Spleen (tissue), 11 donors: ENCODE measurements around the gene IRGQ. TPM values are rescaled to one million over a fixed set of nuclear protein-coding genes. Genes with fewer than 3 reads are reported as not detected.
A peak's percentile ranks its signal among the peaks of the same experiment; 100 is the strongest.
"Not testable (repeated sequence)": the region's sequence is repeated elsewhere in the genome, so short reads cannot be mapped to it uniquely, and the experiment has no call there.

Experiments
- DNase-seq: peaks from one replicate; pipeline ENCODE4 v3.0.0-alpha.2; 2020
- H3K27ac ChIP-seq, 8 donors: fragments of 200-600 bp; sonication (generic) in 7 of 8; 1 replicate in 4 of 8; 2 replicates in 4 of 8; pipeline versions ENCODE4 v1.5.0 to v1.8.0; 2016 to 2021; ENCODE audit warnings: inconsistent platforms in 4 of 8, mild to moderate bottlenecking in 4 of 8, moderate library complexity in 1 of 8
- H3K27me3 ChIP-seq, 7 donors: fragments of 200-600 bp; sonication (generic) in 6 of 7; replicated peaks in 1 of 7; 1 replicate in 4 of 7; 2 replicates in 3 of 7; pipeline versions ENCODE4 v1.5.0 to v1.8.0; 2016 to 2021; ENCODE audit warnings: inconsistent platforms in 3 of 7, mild to moderate bottlenecking in 1 of 7
- H3K36me3 ChIP-seq, 6 donors: fragments of 200-600 bp; sonication (generic) in 5 of 6; 1 replicate in 4 of 6; 2 replicates in 2 of 6; pipeline versions ENCODE4 v1.5.0 to v1.8.0; 2016 to 2021; ENCODE audit warnings: inconsistent platforms in 2 of 6
- H3K4me1 ChIP-seq, 6 donors: fragments of 200-600 bp; sonication (generic) in 5 of 6; 1 replicate in 3 of 6; 2 replicates in 3 of 6; pipeline versions ENCODE4 v1.5.0 to v1.8.0; 2016 to 2021; ENCODE audit warnings: inconsistent platforms in 3 of 6
- H3K4me3 ChIP-seq, 8 donors: fragments of 200-600 bp; sonication (generic) in 7 of 8; 1 replicate in 4 of 8; 2 replicates in 4 of 8; pipeline versions ENCODE4 v1.5.0 to v1.8.0; 2016 to 2021; ENCODE audit warnings: inconsistent platforms in 4 of 8, mild to moderate bottlenecking in 4 of 8, moderate library complexity in 2 of 8
- H3K9me3 ChIP-seq, 8 donors: fragments of 200-600 bp; sonication (generic) in 7 of 8; 1 replicate in 4 of 8; 2 replicates in 4 of 8; pipeline versions ENCODE4 v1.5.0 to v1.8.0; 2016 to 2021; ENCODE audit warnings: inconsistent platforms in 4 of 8
- CTCF ChIP-seq, 11 experiments: fragments of 200-600 bp in 7 of 11; fragments of 450-650 bp in 4 of 11; sonication (generic) in 4 of 11; IDR thresholded peaks in 8 of 11; conservative IDR thresholded peaks in 3 of 11; 1 replicate in 7 of 11; 2 replicates in 4 of 11; pipeline versions ENCODE4 v1.4.0 to v1.8.0; 2016 to 2021; ENCODE audit warnings: antibody characterized with exemption in 11 of 11, inconsistent platforms in 4 of 11, mild to moderate bottlenecking in 1 of 11
- POLR2A ChIP-seq, 3 donors: fragments of 450-650 bp; IDR thresholded peaks; one replicate each; pipeline ENCODE4 v1.5.1; 2017; ENCODE audit warnings: antibody characterized with exemption in 3 of 3, mild to moderate bottlenecking in 1 of 3
- POLR2AphosphoS5 ChIP-seq, 3 donors: sonication (generic); formaldehyde crosslinking; IDR thresholded peaks; one replicate each; pipeline ENCODE4 v1.5.1; 2017; ENCODE audit warnings: antibody characterized with exemption in 3 of 3
- WGBS, 5 donors: extraction: QIAGEN DNeasy Blood & Tissue Kit in 3 of 5; methylation state at CpG; one replicate each; pipeline versions ENCODE4 v1.1.5 to v1.1.7; 2013 to 2018; 5-methylcytosine and 5-hydroxymethylcytosine counted together
- intact Hi-C: fragments of 100-400 bp; cut with DNase I; formaldehyde crosslinking; loops from one replicate; pipeline ENCODE4 v1.15.0; 2023; ENCODE audit warnings: low total_unique reads
- polyA plus RNA-seq, 3 donors: library from polyadenylated mRNA; stranded (reverse); fragments of 200-250 nt; gene quantifications; one replicate each; pipeline ENCODE4 v1.2.1, GENCODE V29; 2013
- total RNA-seq, 7 donors: library from RNA; depleted of rRNA in 3 of 7; stranded (reverse); fragments of >200 nt in 3 of 7; fragmentation: NEBNext Ultra II Directional in 4 of 7; extraction: Animal tissue kit (Norgen Biotek cat#: 25700) in 4 of 7; gene quantifications; one replicate each; pipeline versions ENCODE4 v1.1.0 to v1.2.1, GENCODE V29; 2016 to 2021
- donor health status: healthy with polysubstance abuse.
- donor health status: DM: no; HTN: no; CAD: no; lungs with moderate emphysema.
- donor health status: DM: no; HTN: no; CAD: no.
- donor health status: Bipolar disorder and iron deficiency.
- donor health status: healthy.
- donor health status: DM: no; HTN: no; CAD: no.
- donor health status: DM: yes; HTN: yes; CAD: no.

IRGQ gene
- total and polyA plus RNA-seq, 10 donors: 3.1 to 25.9 (median 17.6) TPM

- H3K4me1 ChIP-seq: peaks cover 20 to 51% (median 32%) of the 10 kb centered on the region in 6 donors
- peak; percentile 78 for DNase-seq
- peaks cover 0 to 64% (median 28%) of the 10 kb centered on the region in 6 donors for H3K36me3 ChIP-seq
- TF ChIP-seq CTCF (IDR thresholded peaks at IDR 0.05 in 8 of 11, conservative IDR thresholded peaks at IDR 0.05 in 3 of 11) (no peak), POLR2A (IDR thresholded peaks at IDR 0.05) (no peak), POLR2AphosphoS5 (IDR thresholded peaks at IDR 0.05) (no peak)
- WGBS, 5 donors: 96 to 97% (median 96%) methylated on average over 48 to 63 of the region's 63 CpGs
- H3K27ac ChIP-seq: no peak overlapping the region
- intact Hi-C loops: no loop called here
- no peak overlapping the region for H3K4me3 ChIP-seq
- no peaks in the 10 kb centered on the region for H3K27me3 ChIP-seq
- no peaks in the 10 kb centered on the region for H3K9me3 ChIP-seq
These were observed 3.8 kb downstream of the IRGQ start for GRCh38 chr19:43591904-43592772.

- Histone ChIP-seq H3K4me1 (peaks cover 12 to 38% (median 21%) of the 10 kb centered on the region in 6 donors), H3K4me3 (no peak overlapping the region), H3K27me3 (no peaks in the 10 kb centered on the region), H3K36me3 (peaks cover 0 to 80% (median 28%) of the 10 kb centered on the region in 6 donors), H3K9me3 (no peaks in the 10 kb centered on the region), H3K27ac (peak overlapping the region in 5 of 8 donors; percentile 4 to 64 (median 26))
- no peak for DNase-seq
- TF ChIP-seq CTCF (IDR thresholded peaks at IDR 0.05 in 8 of 11, conservative IDR thresholded peaks at IDR 0.05 in 3 of 11): no peak
- 44 to 51% (median 47%) methylated on average over 6 of the region's 6 CpGs for WGBS, 5 donors
- intact Hi-C loops: loop anchor here (10.0 kb wide), 1 partner anchor 55 kb away; the partner anchor contains the start of gene ZNF575
These were observed 6.3 kb downstream of the IRGQ start for GRCh38 chr19:43589678-43590077.

GRCh38 chr19:43589277-43589676 lies 6.7 kb downstream of the IRGQ start:
- H3K9me3 ChIP-seq: no peaks in the 10 kb centered on the region
- no peak for DNase-seq
- peak overlapping the region in 5 of 8 donors; percentile 4 to 64 (median 26) for H3K27ac ChIP-seq
- intact Hi-C loops: loop anchor here (10.0 kb wide), 1 partner anchor 54 kb away; the partner anchor contains the start of gene ZNF575
- H3K36me3 ChIP-seq: peaks cover 0 to 79% (median 28%) of the 10 kb centered on the region in 6 donors
- H3K27me3 ChIP-seq: no peaks in the 10 kb centered on the region
- 85 to 96% (median 93%) methylated on average over 5 of the region's 5 CpGs for WGBS, 5 donors
- no peak overlapping the region for H3K4me3 ChIP-seq
- no peak for TF ChIP-seq POLR2A (IDR thresholded peaks at IDR 0.05)
- TF ChIP-seq POLR2AphosphoS5 (IDR thresholded peaks at IDR 0.05): no peak
- no peak for TF ChIP-seq CTCF (IDR thresholded peaks at IDR 0.05 in 8 of 11, conservative IDR thresholded peaks at IDR 0.05 in 3 of 11)
- H3K4me1 ChIP-seq: peaks cover 8 to 38% (median 20%) of the 10 kb centered on the region in 6 donors

GRCh38 chr19:43587029-43587428 lies 8.9 kb downstream of the IRGQ start:
- not testable (repeated sequence) for H3K27ac ChIP-seq, H3K9me3 ChIP-seq, H3K27me3 ChIP-seq, H3K4me3 ChIP-seq, DNase-seq
- WGBS, 5 donors: 86 to 95% (median 92%) methylated on average over 3 of the region's 3 CpGs
- Histone ChIP-seq H3K36me3 (peaks cover 0 to 56% (median 14%) of the 10 kb centered on the region in 6 donors), H3K4me1 (peaks cover 4 to 42% (median 19%) of the 10 kb centered on the region in 6 donors)
- intact Hi-C loops: loop anchor here (10.0 kb wide), 1 partner anchor 52 kb away; the partner anchor contains the start of gene ZNF575
